ENCODE measurements around the gene PTPRN2. TPM values are rescaled to one million over a fixed set of nuclear protein-coding genes. Genes with fewer than 3 reads are reported as not detected.

The PTPRN2 gene
- total and polyA plus RNA-seq, 2 donors from 2014 or later = 4.8 to 6.2 TPM

DNA sequence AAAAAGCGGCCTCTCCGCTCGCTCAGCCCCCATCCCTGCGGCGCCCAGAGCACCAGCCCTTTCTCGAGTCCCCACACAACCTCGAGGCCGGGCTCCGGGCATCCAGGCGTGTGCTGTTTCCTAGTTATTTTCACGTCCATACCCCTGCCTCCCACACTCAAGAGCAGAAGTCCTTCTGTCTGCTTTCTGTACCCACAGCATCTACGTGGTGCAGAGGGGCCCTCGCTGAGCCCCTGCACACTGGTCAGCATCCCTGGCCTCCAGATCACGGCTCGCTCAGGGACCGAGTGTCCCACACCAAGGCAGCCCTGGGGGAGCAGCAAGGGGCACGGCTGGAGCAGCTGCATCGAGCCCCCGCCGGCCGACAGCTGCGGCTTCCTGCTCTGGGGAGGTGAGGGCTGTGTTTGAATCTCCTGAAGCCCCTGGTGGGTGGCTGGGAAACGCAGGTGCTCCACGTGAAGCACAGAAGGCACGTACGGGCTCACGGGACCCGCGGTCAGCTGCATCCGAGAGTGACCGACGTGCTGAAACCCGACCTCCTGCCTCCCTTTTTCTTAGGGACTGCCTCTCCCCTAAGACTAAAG is 917.8 kb downstream of the PTPRN2 start:
- no peaks in the 10 kb centered on the region for H3K36me3 ChIP-seq (ENCODE audit: control insufficient read depth in 2 of 3, insufficient read depth in 3 of 3, low read length in 3 of 3)
- TF ChIP-seq, protein P1, sequence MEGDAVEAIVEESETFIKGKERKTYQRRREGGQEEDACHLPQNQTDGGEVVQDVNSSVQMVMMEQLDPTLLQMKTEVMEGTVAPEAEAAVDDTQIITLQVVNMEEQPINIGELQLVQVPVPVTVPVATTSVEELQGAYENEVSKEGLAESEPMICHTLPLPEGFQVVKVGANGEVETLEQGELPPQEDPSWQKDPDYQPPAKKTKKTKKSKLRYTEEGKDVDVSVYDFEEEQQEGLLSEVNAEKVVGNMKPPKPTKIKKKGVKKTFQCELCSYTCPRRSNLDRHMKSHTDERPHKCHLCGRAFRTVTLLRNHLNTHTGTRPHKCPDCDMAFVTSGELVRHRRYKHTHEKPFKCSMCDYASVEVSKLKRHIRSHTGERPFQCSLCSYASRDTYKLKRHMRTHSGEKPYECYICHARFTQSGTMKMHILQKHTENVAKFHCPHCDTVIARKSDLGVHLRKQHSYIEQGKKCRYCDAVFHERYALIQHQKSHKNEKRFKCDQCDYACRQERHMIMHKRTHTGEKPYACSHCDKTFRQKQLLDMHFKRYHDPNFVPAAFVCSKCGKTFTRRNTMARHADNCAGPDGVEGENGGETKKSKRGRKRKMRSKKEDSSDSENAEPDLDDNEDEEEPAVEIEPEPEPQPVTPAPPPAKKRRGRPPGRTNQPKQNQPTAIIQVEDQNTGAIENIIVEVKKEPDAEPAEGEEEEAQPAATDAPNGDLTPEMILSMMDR (IDR thresholded peaks at IDR 0.05; ENCODE audit: borderline replicate concordance, extremely low read depth, insufficient read depth) = no peak
- H3K4me3 ChIP-seq (ENCODE audit: low read length in 3 of 3) = no peak overlapping the region
- no peak overlapping the region for H3K27ac ChIP-seq (ENCODE audit: low read depth in 2 of 2, low read length in 2 of 2)
- no peaks in the 10 kb centered on the region for H3K4me1 ChIP-seq (ENCODE audit: control insufficient read depth in 2 of 3, insufficient read depth in 2 of 3, low read depth in 1 of 3, low read length in 3 of 3)
- H3K27me3 ChIP-seq (ENCODE audit: control insufficient read depth, insufficient read depth, low read length) = no peaks in the 10 kb centered on the region
- no peak for FAIRE-seq
- intact Hi-C loops (cut with DNase I) = no loop called here
- H3K9me3 ChIP-seq (ENCODE audit: control insufficient read depth in 2 of 3, insufficient read depth in 1 of 3, low read length in 3 of 3) = no peaks in the 10 kb centered on the region
- no peak overlapping the region for H3K9ac ChIP-seq (ENCODE audit: low read length in 3 of 3)
- peak; percentile 60 to 78 (median 67) for DNase-seq

DNA sequence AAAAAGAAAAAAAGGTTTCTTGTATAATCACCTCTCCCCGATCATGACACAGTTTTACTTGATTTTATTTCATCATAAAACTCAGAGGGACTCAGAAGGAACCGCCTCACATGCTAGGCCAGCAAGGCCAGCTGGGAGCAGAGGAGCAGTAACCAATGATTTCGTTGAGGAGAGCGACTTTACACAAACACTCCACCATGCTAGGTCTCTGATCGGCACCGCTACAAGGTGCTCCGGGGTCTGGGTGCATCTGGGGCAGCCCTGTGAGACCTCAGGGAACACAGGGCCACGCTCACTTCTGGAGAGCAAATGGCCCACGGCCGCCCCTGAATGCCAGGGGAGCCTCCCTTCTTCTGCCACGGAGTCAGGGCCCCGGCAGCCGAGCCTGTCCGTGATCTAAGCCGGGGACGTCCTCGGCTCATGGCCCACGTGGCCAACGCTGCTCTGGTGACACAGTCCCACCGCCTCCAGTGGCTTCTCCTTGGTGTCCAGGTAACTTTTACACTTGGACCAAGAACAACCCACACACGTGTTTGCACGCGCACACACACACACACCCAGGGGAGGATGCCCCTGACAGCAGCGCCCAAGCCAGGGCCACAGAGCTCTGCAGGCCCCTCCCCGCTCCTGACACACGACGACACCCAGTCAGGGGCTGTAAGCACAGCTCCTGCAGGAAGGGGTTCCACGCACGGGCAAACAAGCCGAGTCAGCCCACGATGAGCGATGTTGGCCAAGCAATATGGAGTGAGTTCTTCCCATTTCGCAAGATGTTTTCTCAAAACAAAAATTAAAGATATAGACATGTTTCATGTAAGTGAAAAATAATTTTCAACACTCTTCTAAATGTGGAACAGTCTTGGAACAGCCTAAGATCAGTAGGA is 918.5 kb downstream of the PTPRN2 start:
- Histone ChIP-seq H3K9ac (ENCODE audit: low read length in 3 of 3) (no peak overlapping the region), H3K36me3 (ENCODE audit: control insufficient read depth in 2 of 3, insufficient read depth in 3 of 3, low read length in 3 of 3) (no peaks in the 10 kb centered on the region), H3K27me3 (ENCODE audit: control insufficient read depth, insufficient read depth, low read length) (no peaks in the 10 kb centered on the region), H3K27ac (ENCODE audit: low read depth in 2 of 2, low read length in 2 of 2) (no peak overlapping the region), H3K4me1 (ENCODE audit: control insufficient read depth in 2 of 3, insufficient read depth in 2 of 3, low read depth in 1 of 3, low read length in 3 of 3) (no peaks in the 10 kb centered on the region), H3K4me3 (ENCODE audit: low read length in 3 of 3) (no peak overlapping the region), H3K9me3 (ENCODE audit: control insufficient read depth in 2 of 3, insufficient read depth in 1 of 3, low read length in 3 of 3) (no peaks in the 10 kb centered on the region)
- intact Hi-C loops (cut with DNase I) = no loop called here
- no peak for FAIRE-seq
- TF ChIP-seq, protein P1 (IDR thresholded peaks at IDR 0.05; ENCODE audit: borderline replicate concordance, extremely low read depth, insufficient read depth) = no peak
- DNase-seq = peak in 2 of 5 donors; percentile 37 to 51

DNA sequence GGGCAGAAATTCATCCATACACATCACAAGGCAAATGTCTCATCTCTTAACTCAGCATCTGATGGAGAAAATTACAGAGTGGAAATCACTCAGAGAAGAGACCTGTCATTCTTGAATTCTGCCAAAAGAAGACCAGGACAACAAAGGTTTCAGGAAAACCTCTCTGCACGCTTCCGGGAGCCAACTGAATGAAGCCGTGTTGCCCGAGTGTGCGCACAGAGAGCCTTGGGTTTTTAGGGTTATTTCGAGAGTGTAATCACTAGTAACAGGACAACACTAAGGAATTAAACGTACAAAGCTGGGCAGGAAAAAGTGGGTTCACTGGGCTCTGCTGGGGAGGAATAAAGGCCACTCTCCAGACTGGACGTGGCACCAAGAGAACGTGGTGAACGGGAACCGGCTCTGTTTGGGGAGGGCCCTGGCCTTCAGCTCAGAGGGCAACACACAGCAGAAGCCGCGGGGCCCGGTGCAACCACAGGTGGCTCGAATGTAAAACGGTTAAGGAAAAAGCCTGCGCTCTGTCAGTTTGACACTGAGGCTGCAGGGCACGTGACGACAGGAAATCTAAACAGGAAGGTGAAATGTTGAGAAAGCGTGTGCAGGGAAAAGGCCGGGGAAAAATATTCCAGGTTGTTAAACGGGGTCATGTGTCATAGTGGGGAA is 919.3 kb downstream of the PTPRN2 start:
- H3K27ac ChIP-seq (ENCODE audit: low read depth in 2 of 2, low read length in 2 of 2) = no peak overlapping the region
- DNase-seq (peak in 3 of 5 donors; percentile 20 to 61 (median 46)), FAIRE-seq (no peak)
- no peak overlapping the region for H3K9ac ChIP-seq (ENCODE audit: low read length in 3 of 3)
- no peaks in the 10 kb centered on the region for H3K9me3 ChIP-seq (ENCODE audit: control insufficient read depth in 2 of 3, insufficient read depth in 1 of 3, low read length in 3 of 3)
- H3K4me1 ChIP-seq (ENCODE audit: control insufficient read depth in 2 of 3, insufficient read depth in 2 of 3, low read depth in 1 of 3, low read length in 3 of 3) = no peaks in the 10 kb centered on the region
- no peak overlapping the region for H3K4me3 ChIP-seq (ENCODE audit: low read length in 3 of 3)
- H3K36me3 ChIP-seq (ENCODE audit: control insufficient read depth in 2 of 3, insufficient read depth in 3 of 3, low read length in 3 of 3) = no peaks in the 10 kb centered on the region
- intact Hi-C loops (cut with DNase I) = no loop called here
- TF ChIP-seq, protein P1 (IDR thresholded peaks at IDR 0.05; ENCODE audit: borderline replicate concordance, extremely low read depth, insufficient read depth) = no peak
- H3K27me3 ChIP-seq (ENCODE audit: control insufficient read depth, insufficient read depth, low read length) = no peaks in the 10 kb centered on the region

All from kidney (tissue), 14 donors.